Neural crest cell (in vitro differentiated cells): ENCODE measurements around the gene PLXNB2. TPM values are rescaled to one million over a fixed set of nuclear protein-coding genes. Genes with fewer than 3 reads are reported as not detected.
A peak's percentile ranks its signal among the peaks of the same experiment; 100 is the strongest.

Experiments used
- DNase-seq: peaks from one replicate; pipeline ENCODE4 v3.0.0; 2021; ENCODE audit warnings: low read depth, mixed read lengths, low spot score
- H3K27ac Mint-ChIP-seq: one replicate; pipeline ENCODE4 v1.8.0; 2021; ENCODE audit warnings: mild to moderate bottlenecking, mixed read lengths; ENCODE audit not compliant: unreplicated experiment
- H3K27me3 Mint-ChIP-seq: 2 replicates; pipeline ENCODE4 v1.8.0; 2021; ENCODE audit warnings: low read depth, mild to moderate bottlenecking, mixed read lengths
- H3K36me3 Mint-ChIP-seq: 2 replicates; pipeline ENCODE4 v1.8.0; 2021; ENCODE audit warnings: low read depth, mild to moderate bottlenecking, mixed read lengths
- H3K4me1 Mint-ChIP-seq: 2 replicates; pipeline ENCODE4 v1.8.0; 2021; ENCODE audit warnings: mixed read lengths
- H3K4me3 Mint-ChIP-seq: one replicate; pipeline ENCODE4 v1.8.0; 2021; ENCODE audit warnings: mild to moderate bottlenecking, mixed read lengths
- H3K9me3 Mint-ChIP-seq: 2 replicates; pipeline ENCODE4 v1.8.0; 2021; ENCODE audit warnings: mixed read lengths
- total RNA-seq: library from RNA; stranded (reverse); gene quantifications from 2 replicates; pipeline ENCODE4 v1.2.1, GENCODE V29; 2021
- TF ChIP-seq, protein P1 (sequence below): fragments of 200-600 bp; sonication (generic); conservative IDR thresholded peaks from 2 replicates; pipeline ENCODE4 v1.5.0; 2021; ENCODE audit warnings: antibody characterized with exemption, mild to moderate bottlenecking

The PLXNB2 gene
- total RNA-seq, 1 donor from 2014 or later: 130 TPM

DNA sequence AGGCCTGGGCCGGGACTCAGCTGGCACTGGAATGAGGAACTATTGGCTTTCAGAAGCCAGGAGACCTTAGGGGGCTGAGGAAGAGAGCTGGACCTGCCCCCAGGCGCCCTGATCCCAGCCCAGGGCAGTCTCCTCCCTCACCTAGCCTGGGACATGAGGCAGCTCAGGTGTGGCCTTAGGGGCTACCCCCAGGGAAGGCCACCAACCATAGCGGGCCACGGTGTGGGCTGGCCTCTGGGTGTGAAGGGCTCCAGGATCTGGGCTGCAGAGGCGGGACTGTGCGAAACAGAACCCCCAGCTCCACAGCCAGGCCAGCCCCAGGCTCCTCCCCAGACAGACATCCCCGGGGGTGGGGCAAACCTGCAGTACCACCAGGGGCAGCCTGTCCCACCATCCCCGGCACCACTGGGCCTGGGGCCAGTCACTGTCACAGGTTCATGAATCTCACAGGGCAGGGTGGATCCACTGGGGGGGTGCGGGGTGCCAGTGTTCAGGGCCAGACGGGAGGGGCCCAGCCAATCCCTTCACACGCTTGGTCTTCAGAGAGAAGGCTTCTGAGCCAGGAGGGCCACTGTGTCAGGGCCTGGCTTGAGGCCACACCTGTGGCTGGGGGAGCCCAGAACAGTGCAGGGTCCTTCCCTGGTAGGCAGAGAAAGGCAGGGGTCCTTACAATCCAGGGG is 3.5 kb downstream of the PLXNB2 start:
- no peak for DNase-seq
- peak overlapping the region; percentile 74 for H3K4me3 Mint-ChIP-seq

DNA sequence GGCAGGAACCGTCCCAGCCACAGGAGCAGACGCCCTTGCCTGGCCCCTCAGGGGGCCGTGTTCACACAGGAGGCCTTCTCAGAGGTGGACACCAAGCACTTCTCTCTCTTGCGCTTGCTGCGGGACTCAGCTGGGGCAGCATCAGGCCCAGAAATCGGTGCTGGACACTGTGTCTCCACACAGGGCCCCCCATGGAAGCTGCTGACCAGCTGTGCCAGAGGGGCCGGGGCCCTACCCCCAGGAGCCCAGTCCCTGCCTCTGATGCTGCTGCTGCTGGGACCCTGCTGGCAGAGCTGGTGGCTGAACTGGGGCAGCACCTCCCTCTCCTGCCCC is 4.0 kb downstream of the PLXNB2 start:
- no peak overlapping the region for H3K4me3 Mint-ChIP-seq
- H3K4me1 Mint-ChIP-seq: peaks cover 9% of the 10 kb centered on the region
- TF ChIP-seq, protein P1, sequence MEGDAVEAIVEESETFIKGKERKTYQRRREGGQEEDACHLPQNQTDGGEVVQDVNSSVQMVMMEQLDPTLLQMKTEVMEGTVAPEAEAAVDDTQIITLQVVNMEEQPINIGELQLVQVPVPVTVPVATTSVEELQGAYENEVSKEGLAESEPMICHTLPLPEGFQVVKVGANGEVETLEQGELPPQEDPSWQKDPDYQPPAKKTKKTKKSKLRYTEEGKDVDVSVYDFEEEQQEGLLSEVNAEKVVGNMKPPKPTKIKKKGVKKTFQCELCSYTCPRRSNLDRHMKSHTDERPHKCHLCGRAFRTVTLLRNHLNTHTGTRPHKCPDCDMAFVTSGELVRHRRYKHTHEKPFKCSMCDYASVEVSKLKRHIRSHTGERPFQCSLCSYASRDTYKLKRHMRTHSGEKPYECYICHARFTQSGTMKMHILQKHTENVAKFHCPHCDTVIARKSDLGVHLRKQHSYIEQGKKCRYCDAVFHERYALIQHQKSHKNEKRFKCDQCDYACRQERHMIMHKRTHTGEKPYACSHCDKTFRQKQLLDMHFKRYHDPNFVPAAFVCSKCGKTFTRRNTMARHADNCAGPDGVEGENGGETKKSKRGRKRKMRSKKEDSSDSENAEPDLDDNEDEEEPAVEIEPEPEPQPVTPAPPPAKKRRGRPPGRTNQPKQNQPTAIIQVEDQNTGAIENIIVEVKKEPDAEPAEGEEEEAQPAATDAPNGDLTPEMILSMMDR: no peak
- H3K27me3 Mint-ChIP-seq: peaks cover 3% of the 10 kb centered on the region
- H3K36me3 Mint-ChIP-seq: no peaks in the 10 kb centered on the region
- no peaks in the 10 kb centered on the region for H3K9me3 Mint-ChIP-seq
- DNase-seq: no peak
- H3K27ac Mint-ChIP-seq: no peak overlapping the region

More for the DNA sequence above, 3.5 kb downstream of the PLXNB2 start:
- no peak overlapping the region for H3K27ac Mint-ChIP-seq
- H3K36me3 Mint-ChIP-seq: no peaks in the 10 kb centered on the region
- TF ChIP-seq, protein P1: no peak
- no peaks in the 10 kb centered on the region for H3K9me3 Mint-ChIP-seq
- H3K4me1 Mint-ChIP-seq: peaks cover 14% of the 10 kb centered on the region
- H3K27me3 Mint-ChIP-seq: peaks cover 3% of the 10 kb centered on the region

DNA sequence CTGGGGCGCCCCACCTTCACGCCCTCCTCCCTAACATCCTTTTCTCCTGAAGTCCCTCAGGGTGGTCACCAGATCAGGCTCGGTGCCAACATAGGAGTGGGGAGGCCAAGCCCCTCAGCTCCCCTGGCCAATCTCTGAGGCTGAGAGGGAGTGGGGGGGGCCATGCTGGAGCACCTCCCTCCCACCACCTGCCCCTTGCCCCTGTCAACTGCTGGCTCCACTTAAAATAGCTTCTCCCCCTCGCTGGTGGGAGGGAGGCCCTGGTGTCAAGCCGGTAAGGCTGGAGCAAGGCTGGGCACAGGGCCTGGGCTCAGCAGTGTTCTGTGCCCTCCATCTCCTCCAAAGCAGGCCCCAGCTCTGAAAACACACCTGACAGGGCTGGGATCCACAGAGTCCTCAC is 4.9 kb downstream of the PLXNB2 start:
- TF ChIP-seq, protein P1: no peak
- H3K36me3 Mint-ChIP-seq: no peaks in the 10 kb centered on the region
- no peaks in the 10 kb centered on the region for H3K9me3 Mint-ChIP-seq
- no peak for DNase-seq
- peaks cover 3% of the 10 kb centered on the region for H3K27me3 Mint-ChIP-seq
- H3K4me1 Mint-ChIP-seq: peaks cover 9% of the 10 kb centered on the region
- no peak overlapping the region for H3K27ac Mint-ChIP-seq
- peak overlapping the region; percentile 47 for H3K4me3 Mint-ChIP-seq

DNA sequence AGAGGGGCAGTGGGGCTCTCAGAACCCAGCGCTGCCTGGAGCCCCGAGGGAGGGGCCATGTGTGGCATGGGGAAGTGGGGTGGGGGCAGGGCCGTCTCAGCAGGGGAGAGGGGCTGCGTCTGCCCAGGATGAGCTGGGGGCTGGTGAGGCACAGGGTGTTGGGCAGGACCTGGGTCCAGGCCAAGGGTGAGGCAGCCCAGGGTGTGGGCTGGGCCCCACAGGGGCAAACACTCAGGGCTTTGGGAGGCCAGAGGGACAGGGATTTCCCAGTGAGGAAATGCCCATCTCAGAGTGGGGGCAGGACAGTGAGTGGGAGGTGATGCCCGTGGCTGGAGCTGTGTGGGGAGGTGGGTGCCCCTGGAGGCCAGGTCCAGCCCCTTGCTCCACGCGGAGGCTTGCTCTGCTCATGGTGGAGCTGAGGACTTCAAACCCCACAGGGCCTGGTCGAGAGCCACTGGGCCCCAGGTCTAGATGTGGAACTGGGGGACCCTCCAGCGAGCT is 5.4 kb downstream of the PLXNB2 start:
- Mint-ChIP-seq H3K27me3 (peaks cover 3% of the 10 kb centered on the region), H3K4me3 (no peak overlapping the region), H3K4me1 (peaks cover 13% of the 10 kb centered on the region), H3K27ac (no peak overlapping the region), H3K9me3 (no peaks in the 10 kb centered on the region), H3K36me3 (no peaks in the 10 kb centered on the region)
- TF ChIP-seq, protein P1: no peak
- no peak for DNase-seq

DNA sequence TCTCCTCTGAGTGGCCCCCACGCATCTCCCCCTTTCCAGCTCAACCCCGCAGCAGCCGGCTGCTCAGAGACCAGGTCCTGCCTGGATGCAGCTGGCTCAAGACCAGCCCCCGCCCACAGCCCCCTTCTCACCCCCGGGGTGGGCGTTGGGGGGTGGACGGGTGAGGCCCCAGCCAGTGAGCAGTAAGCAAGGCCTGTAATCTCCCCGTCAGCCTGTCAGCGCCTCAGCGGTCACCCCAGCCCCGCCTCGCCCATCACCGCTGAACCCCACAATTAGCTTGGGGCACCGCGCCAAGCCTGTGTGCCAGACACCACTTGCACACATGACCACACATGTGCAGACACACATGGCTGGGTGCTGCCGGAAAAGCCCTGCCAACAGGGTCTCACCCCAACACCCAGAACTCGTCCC is 5.9 kb downstream of the PLXNB2 start:
- no peak overlapping the region for H3K27ac Mint-ChIP-seq
- no peak overlapping the region for H3K4me3 Mint-ChIP-seq
- H3K9me3 Mint-ChIP-seq: no peaks in the 10 kb centered on the region
- no peak for DNase-seq
- peaks cover 13% of the 10 kb centered on the region for H3K4me1 Mint-ChIP-seq
- TF ChIP-seq, protein P1: no peak
- no peaks in the 10 kb centered on the region for H3K36me3 Mint-ChIP-seq
- H3K27me3 Mint-ChIP-seq: peaks cover 3% of the 10 kb centered on the region
